ENCODE measurements around the gene GPR108. TPM values are rescaled to one million over a fixed set of nuclear protein-coding genes. Genes with fewer than 3 reads are reported as not detected.

Gene GPR108
- total and polyA plus RNA-seq, 2 of the 13 experiments (the other 11 are each of a cell fraction or from before 2014, with no cell fraction given), result 36.4 to 63.0 TPM

- TF ChIP-seq ZHX2 (IDR thresholded peaks at IDR 0.05; ENCODE audit: low read depth) (no peak), ZHX2 (CRISPR knock-in tag; IDR thresholded peaks at IDR 0.05; ENCODE audit: borderline replicate concordance) (no peak), ZNF687 (CRISPR knock-in tag; IDR thresholded peaks at IDR 0.05) (peak; percentile 69), SPEN (CRISPR knock-in tag; IDR thresholded peaks at IDR 0.05; ENCODE audit: low read depth) (peak; percentile 73; the same call in 1 of the 2 replicates), ZEB1 (IDR thresholded peaks at IDR 0.05; ENCODE audit: insufficient replicate concordance, low read depth) (peak; percentile 48), NPAS2 (CRISPR knock-in tag; IDR thresholded peaks at IDR 0.05; ENCODE audit: borderline replicate concordance) (no peak), GMEB1 (CRISPR knock-in tag; IDR thresholded peaks at IDR 0.05; ENCODE audit: borderline replicate concordance) (no peak), NFYB (CRISPR knock-in tag; IDR thresholded peaks at IDR 0.05) (no peak), DNMT1 (CRISPR knock-in tag; IDR thresholded peaks at IDR 0.05) (no peak), CEBPZ (IDR thresholded peaks at IDR 0.05; ENCODE audit: low read length) (no peak), PITX1 (CRISPR knock-in tag; IDR thresholded peaks at IDR 0.05) (no peak), SMAD9 (CRISPR knock-in tag; IDR thresholded peaks at IDR 0.05) (no peak)
Observed at GRCh38 chr19:6723108-6723618, 14.2 kb downstream of the GPR108 start (continued).
